ENCODE results near the gene OSBPL7. TPM values are rescaled to one million over a fixed set of nuclear protein-coding genes. Genes with fewer than 3 reads are reported as not detected.

OSBPL7 gene
- polyA plus RNA-seq, 3 donors: 9.3 to 12.3 (median 11.7) TPM

DNA sequence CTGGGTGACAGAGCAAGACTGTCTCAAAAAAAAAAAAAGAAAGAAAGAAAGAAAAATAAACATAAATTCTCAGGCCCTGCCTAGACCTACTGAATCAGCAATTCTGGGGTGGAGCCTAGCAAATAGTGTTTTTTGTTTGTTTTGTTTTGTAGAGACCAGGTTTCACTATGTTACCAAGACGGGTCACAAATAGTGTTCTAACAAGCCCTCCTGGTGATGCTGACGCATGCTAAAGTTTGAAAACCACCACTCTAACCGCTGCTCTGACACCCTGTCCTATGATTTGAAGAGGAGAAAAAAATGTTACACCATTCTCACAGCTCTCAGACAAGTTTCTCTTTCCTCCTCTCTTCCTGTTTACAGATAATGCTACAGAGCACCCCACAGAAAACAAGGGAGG is 8.3 kb upstream of the OSBPL7 start:
- no peak for DNase-seq (ENCODE audit: low read depth in 3 of 3, low spot score in 2 of 3)

DNA sequence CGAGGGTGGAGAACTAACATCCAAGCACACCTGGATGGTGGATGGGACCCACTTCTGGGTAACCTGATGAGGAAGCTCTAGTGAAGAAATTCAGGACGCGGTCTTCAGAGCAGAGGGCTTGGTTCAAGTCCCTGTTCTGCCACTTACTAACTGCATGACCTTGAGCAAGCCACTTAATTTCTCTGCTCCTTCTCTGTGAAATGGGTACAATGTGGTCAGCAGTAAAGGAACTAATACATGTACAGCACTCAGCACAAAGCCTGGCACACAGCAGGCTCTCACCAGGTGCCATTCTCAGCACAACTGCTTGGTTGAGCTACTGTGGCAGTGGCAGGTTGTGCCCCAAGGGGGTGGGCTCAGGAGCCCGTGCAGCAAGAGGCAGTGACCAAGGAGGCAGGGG is 1.9 kb upstream of the OSBPL7 start:
- DNase-seq (ENCODE audit: low read depth in 3 of 3, low spot score in 2 of 3): no peak

DNA sequence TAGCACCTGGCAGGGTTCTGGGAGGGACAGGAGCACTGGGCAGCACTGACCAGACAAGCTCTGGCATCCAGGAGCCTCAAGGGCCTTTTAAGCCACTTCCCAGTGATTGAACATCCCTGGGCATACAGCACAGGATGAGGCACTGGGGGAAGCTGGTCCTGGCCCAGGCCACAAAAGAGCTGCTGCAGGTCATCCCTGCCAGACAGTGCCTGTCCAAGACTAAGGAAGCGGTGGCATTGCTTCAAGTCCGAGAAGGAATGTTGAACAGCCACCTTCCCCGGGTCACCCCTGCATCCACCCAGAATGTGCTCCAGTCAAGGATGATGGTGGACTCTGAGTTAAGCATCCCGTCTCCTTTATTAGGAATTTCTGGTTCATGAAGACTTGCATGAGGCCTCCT is 1.2 kb upstream of the OSBPL7 start:
- DNase-seq (ENCODE audit: low read depth in 3 of 3, low spot score in 2 of 3): no peak

DNA sequence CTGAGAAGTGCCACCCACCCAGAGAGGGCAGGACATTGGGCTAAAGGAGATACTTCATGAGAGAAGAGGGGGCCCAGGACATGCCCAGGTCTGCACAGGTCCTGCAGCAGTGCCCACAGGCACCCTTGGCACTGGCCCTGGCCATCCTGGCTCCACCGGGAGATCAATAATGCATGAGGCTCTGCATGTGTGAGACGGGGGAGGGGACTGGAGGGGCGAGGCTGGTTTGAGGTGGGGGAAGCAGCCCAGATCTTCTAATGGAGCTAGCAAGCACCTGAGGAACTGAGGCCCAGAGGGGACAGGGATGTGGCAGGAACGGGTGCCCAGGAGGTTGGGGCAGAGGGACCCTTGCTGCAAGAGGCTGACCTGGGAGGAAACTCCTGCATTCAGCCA is 567 bp downstream of the OSBPL7 start:
- DNase-seq (ENCODE audit: low read depth in 3 of 3, low spot score in 2 of 3): no peak

DNA sequence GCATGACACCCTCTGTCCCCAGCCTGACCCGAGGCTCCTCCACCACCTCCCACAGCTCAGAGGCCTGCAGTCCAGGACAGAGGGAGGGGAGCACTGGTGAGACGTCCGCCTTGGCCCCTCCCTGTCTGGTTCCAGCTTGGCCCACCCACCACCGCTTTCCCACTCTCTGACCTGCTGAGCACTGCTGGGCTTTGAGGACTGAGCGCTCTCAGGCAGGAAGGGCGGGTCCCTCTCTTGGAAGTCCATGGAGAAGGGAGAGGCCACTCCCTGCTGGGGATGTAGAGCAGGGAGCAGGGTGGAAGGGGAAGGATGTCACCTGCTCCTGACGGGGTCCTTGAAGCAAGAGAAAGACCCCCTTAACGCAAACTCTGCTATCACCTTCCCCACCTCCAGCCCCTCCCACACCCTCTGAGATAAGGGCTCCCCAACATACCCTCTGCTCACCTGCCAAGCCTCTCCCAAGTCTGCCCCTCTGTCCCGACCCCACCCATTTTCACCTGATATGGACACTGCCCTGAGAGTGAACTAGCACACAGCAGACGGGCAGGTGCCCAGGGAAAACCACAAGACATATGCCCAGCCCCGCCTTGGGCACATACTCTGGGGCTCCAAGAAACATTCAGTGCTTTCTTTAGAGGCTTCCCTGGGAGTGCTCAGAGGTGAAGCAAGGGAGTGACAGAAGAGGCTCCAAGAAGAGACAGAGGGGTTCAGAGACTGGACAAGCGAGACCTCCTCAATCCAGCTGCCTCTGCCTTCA is 1.4 kb downstream of the OSBPL7 start:
- DNase-seq (ENCODE audit: low read depth in 3 of 3, low spot score in 2 of 3): no peak

DNA sequence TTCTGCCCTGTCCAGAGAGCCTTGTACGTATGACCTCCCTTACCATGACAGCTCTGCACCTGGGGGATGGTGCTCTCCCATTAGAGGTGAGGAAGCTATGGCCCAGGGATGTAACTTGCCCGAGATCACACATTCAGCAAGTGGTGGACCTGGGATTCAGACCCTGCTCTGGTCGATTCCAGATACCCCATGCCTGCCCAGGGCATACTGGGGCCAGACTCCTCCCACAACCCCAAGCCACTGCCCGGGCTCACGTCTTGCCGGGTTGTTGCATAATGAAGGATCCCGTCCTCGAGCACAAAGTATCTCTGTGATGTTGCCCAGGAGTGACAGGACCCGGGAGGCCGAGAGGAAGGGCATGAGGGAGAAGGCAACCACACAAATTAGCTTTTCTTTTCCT is 2.1 kb downstream of the OSBPL7 start:
- DNase-seq (ENCODE audit: low read depth in 3 of 3, low spot score in 2 of 3): no peak

DNA sequence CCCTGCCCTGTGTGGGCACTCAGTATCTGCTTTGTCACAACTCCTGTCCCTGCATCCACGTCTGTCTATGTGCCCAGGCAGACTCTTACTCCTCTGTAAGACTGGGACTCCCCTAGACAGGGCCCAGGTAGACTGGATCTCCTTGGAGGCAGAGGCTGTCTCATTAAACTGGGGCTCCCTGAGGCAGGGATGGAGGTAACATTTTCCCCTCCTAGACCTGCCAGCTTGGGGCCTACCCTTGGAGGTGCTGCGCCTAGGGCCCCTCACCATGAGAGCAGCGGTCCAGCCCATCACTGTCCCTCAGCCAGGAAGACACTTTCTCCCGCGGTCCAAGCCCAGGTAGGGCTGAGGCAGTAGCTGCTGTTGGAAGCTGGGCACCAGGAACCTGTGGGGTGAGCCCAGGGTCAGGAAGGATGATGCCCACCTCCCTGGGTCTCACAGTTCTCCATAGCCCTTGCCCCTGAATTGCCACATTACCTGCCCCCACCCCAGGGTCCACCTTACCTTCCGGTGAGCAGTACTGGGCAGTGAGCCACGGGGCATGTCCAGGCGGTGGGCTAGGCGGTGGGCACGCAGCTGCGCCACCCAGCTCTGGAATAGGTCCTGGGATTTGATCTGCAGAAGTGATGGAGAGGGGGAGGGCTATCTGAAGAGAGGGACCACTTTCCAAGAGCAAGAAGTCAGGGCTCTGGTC is 3.4 kb downstream of the OSBPL7 start:
- DNase-seq (ENCODE audit: low read depth in 3 of 3, low spot score in 2 of 3): no peak

DNA sequence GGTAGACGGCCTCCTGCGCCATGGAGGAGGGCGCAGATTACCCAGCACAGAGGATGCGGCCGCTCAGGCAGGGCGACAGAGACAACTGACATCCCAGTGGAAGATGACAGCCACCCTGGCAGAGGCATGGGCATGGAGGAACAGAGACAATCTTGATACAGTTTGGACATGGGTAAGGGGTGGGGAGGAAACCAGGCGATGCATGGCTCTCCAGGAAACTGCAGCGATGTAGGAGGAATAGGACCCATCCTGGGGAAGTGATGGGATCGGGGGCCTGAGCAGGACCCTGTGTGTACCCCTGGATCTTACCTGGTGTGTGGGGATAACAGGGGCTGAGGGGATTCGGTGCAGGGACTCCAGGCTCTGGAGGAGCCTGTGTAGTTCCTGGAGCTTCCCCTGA is 4.6 kb downstream of the OSBPL7 start:
- no peak for DNase-seq (ENCODE audit: low read depth in 3 of 3, low spot score in 2 of 3)

DNA sequence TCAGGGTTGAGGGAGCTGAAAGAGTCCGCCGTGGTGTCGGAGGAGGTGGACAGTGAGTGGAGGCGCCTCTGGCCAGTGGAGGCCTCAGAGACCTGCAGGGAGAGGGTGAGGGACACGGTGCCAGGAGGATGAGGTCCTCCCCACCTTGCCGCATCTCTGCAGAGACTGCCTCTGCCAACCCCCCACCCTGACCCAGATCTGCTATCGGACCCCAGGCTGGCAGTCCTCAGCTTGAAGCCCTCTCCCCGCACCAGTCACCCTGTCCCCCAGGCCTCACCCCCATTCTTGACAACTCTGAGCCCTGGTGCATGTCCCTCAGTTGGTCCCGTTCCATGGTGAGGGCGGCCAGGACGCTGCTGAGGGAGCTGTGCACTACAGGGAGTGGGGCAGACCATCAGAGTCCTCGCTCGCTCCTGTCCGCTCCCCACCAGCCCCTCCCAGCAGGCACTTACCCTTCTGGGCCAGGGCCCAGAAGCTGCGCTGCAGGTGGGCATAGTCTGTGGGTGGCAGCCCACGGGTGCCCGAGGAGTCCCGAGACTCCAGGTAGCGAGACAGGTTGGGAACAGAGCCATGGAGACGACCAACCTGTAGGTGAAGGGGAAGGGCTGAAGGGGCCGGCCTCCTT is 5.4 kb downstream of the OSBPL7 start:
- DNase-seq (ENCODE audit: low read depth in 3 of 3, low spot score in 2 of 3): no peak

DNA sequence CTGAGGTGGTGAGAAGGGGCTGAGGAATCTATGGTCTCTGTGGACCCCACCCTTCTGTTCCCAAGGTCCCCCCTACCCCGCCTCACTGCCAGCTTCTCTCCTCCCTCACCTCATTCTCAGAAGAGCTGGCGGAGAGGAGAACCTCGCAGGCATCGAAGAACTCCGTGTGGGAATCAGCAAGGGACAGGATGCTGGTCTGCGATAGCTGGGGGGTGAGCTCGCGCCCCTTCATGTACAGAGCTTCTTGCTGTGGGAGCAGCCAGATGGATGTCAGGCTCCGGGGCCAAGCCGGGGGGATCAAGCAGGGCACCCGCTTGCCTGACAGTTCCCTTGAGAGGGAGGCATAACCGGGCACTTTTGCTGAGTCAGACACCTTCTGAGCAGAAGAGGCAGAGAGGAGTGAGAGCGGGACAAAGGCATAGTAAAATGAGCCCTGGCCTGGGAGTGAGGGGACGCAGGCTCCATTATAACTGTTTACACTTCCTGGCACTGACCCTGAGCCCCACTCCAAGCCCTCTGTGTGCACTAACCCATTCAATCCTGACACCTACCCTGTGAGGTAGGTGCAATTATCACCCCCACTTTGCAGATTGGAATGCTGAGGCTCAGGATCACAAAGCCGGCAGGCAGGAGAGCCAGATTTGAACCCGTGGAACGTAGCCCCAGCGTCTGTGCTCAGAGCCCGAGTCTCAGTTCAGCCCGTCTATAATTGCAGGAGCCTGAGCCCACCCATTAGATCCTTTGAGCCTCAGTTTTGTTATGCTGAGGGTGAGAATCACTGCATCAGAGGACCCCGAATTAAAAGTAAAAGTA is 6.3 kb downstream of the OSBPL7 start:
- no peak for DNase-seq (ENCODE audit: low read depth in 3 of 3, low spot score in 2 of 3)

DNA sequence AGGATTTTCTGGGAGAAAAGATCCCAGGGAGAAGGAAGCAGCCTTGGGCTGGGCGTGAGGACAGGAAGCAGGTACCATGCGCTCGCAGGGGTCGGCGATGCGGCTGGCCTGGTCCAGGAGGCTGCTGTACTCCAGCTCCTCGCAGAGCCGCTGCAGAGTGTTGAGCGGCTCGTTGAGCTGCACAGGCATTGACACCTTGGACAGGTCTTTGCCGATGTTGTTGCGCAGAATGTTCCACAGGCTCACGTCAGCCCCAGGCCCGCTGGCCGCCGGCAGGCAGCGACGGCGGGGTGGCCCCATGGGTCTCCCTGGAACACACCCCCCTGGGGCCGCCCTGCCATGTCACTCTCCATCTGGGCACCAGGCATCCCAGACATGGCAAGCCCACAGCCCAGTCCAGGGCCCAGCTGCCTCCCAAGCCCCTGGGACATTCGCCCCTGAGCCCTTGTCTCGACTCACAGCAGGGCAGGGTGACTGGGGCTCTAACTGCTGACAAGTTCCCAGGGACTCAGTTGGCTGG is 8.0 kb downstream of the OSBPL7 start:
- DNase-seq (ENCODE audit: low read depth in 3 of 3, low spot score in 2 of 3): no peak

DNA sequence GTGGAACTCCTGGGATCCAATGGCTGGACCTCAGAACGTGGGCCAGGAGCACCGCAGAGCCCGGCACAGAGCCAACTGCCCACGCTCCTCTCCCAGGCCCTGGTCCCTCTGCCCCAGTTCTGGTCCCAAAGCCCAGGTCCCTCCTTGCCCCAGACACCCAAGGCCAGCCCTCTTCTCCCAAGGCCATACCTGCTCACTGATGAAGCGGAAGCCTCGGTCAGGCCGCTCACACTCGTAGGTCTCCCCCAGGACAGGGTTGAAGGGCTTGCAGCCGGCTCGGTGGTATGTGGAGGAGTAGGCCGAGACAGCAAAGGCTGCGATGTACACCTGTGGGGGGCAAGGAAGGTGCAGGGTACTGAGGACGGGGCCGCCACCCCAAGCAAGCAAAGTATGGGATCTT is 8.5 kb downstream of the OSBPL7 start:
- no peak for DNase-seq (ENCODE audit: low read depth in 3 of 3, low spot score in 2 of 3)

DNA sequence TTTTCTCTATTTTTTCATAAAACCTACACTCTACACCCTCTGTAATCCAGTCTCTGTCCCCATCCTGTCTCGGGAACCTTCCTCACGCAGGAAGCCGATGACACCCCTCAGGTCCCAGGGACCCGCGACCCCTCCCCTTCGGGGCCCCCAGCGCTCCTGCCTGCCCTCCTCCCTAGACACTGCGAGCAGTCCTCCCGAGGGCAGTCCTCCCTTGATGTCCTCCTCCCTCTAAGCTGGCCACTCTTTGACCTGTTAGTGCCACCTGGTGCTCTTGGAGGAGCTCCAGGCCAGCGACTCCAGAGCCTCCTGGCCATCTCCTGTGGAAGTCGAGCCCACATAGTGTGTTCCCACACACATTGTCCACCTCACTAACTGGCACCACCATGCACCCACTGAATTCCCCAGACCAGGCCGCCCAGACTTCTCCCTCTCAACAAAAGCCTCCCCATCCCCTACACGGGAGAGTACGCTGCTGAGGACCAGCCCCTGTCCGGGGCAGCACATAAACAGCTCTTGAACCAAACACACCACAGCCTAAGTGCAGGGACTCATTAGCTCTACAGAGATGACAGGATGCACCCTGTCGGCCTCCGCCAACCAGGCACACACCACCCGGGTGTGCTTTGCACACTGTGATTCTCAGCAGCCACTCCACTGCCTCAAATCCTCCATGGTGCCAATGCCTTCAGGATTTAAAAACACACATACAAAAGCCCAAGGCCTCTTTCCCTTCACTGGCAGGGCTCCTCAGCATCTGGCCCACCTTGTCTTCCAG is 9.3 kb downstream of the OSBPL7 start:
- DNase-seq (ENCODE audit: low read depth in 3 of 3, low spot score in 2 of 3): no peak

DNA sequence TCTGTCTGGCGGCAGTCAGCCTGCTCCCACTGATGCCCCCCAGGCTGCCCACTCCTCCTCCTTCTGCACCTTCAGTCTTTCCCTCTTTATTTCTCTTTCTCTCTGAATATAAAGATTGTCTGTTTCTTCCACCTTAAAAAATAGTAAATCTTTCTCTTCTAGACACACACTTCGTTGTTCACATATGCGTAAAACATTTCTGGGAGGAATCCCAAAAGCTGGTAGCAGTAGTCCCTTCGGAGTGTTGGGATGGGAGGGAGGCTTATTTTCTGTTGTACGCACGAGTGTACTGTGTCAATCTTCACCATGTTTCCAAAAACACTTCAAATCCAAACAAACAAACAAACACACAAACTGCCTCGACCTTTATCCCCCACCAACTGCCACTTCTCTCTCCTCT is 9.9 kb downstream of the OSBPL7 start:
- DNase-seq (ENCODE audit: low read depth in 3 of 3, low spot score in 2 of 3): no peak

DNA sequence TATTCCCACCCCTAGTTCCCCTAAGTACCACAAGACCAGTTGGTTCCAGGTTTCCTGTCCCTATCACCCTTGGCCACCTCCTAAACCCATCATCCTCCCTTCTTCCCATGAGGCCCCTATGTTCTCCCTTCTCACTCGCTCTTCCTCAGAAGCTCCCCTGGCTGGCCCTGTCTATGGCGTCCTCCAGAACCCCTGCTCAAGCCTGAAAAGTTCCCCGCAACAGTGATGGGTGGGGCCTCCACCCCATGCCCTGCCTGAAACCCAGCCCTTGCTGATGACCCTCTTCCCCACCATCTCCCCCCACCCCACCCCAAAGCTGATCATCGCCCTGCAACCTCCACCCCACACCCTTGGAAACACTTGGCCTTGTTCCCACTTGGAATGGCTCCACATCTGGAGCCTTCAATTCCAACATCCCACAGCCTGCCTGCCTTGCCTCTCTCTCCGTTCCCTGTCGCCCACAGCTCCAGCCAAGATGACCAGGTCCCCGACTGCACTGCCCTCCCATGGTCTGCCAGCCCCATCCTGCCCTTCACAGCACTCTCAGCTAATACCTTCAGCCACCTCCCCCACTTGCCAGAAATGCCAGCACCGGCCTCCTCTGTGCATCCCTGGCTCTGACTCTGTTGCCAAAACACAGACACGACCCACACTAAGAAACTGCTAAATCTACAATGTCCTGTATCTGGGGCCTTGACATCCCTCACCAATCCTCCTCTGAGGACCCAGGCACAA is 10.5 kb downstream of the OSBPL7 start:
- no peak for DNase-seq (ENCODE audit: low read depth in 3 of 3, low spot score in 2 of 3)

DNA sequence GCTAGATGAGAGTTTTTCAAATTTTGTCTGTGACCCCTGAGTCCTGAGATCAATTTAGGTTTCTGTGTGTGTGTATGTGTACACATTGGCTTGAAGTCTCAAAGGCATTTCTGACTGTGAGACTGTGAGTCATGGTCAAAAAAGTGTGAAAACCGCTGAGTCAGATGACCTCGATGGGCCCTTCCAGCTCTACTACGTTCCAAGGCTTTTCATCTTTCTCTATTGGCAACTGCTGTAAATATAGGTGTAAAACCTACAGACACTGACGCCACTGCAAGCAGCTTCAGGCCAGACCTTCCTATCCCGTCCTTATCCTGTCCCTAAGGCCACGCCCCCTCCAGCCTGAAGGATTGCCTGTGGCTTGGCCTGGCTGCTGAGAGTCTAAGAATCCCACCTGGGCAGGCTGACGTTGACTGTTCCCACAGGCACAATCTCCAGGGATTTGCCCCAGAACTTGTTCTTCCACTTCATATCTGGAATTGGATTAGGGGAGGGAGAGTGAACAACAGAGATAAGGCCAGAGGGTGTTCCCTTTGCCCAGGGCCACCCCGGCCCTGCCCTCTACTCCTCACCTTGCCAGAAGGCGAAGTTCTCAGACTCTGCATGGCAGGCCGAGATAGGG is 11.3 kb downstream of the OSBPL7 start:
- DNase-seq (ENCODE audit: low read depth in 3 of 3, low spot score in 2 of 3): no peak

DNA sequence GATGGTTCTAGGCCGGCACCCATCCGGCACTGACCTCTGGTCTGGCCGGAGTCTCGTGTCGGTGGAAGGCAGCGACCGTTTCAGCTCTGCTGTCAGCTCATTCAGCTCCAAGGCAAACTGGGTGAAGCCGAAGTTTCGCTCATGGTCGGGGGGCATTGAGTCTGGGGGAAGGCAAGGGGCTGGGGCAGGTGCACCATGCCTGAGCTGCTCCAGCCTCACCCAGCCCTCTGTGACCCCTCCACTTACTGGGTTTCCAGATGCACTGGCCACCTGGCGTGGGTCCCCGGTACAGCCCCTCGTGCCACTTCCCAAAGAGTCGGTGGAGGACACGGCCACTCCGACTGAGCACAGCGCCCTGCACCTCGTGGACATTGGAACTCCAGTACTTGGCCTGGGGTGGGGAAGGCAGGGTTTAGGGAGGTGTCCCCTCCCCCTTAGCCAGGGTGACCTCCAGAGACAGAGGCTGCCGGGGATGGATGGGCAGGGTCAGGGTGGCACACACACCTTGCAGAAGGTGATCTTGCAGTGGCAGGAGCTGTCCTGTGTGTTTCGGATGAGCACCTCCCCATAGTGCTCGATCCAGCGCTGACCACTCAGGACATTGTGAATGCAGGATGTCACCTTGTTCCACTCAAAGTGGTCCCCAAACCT is 12.6 kb downstream of the OSBPL7 start:
- no peak for DNase-seq (ENCODE audit: low read depth in 3 of 3, low spot score in 2 of 3)

DNA sequence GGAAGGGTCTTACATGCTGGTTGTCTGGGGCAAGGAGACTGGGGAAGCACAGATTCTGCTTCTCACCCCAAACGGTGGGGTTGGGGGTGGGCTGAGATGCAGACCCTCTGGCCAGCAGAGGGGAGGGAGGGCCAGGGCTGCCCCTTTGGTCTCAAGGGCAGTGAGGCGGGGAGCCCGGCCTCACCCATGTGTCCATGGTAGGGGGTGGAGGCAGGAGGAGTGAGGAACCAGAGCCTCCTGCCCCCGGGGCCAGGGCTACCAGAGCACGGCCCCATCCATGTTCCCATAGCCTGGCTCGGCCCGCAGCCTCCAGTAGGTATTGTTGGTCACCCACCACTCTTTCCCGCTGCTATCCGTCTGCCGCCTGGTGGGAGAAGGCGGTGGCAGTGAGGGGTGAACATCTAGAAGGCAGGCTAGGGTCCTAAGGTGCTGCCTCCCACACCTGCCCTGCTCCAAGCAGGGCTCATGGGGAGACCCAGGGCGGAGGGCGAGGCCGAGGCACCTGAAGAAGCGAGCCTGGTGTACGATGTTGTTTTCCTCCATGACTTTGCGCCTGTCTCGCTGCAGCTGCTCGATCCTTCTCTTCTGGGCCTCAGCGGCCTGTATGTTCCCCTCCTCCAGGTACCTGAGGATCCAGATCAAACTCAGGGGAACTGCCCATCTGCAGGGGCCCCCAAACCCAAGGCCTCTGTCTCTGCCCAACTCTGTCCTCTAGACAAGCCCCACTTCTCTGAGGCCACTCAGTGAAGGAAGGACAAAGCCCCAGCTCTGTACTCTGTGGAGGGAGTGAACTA is 13.4 kb downstream of the OSBPL7 start:
- DNase-seq (ENCODE audit: low read depth in 3 of 3, low spot score in 2 of 3): no peak
